ENCODE data around the gene ZNF536.

ZNF536 gene

GRCh38 chr19:30417166-30417565 lies 45.0 kb downstream of the ZNF536 start:
- peak; percentile 7 for DNase-seq (ENCODE audit: low spot score)

- no peak for DNase-seq (ENCODE audit: low spot score)
Observed at GRCh38 chr19:30419568-30420180, 47.5 kb downstream of the ZNF536 start.

GRCh38 chr19:30420316-30420715 lies 48.1 kb downstream of the ZNF536 start:
- DNase-seq (ENCODE audit: low spot score) = no peak

GRCh38 chr19:30420881-30421280 lies 48.7 kb downstream of the ZNF536 start:
- no peak for DNase-seq (ENCODE audit: low spot score)

GRCh38 chr19:30421571-30421970 lies 49.4 kb downstream of the ZNF536 start:
- DNase-seq (ENCODE audit: low spot score) = no peak

- no peak for DNase-seq (ENCODE audit: low spot score)
Observed at GRCh38 chr19:30423481-30423880, 51.3 kb downstream of the ZNF536 start.

- DNase-seq (ENCODE audit: low spot score) = peak; percentile 15
Observed at GRCh38 chr19:30425885-30426838, 54.0 kb downstream of the ZNF536 start.

- no peak for DNase-seq (ENCODE audit: low spot score)
Observed at GRCh38 chr19:30426864-30427263, 54.7 kb downstream of the ZNF536 start.

GRCh38 chr19:30428092-30428680 lies 56.0 kb downstream of the ZNF536 start:
- DNase-seq (ENCODE audit: low spot score) = no peak

GRCh38 chr19:30428844-30429243 lies 56.7 kb downstream of the ZNF536 start:
- DNase-seq (ENCODE audit: low spot score) = no peak

- peak; percentile 7 for DNase-seq (ENCODE audit: low spot score)
Observed at GRCh38 chr19:30430206-30430734, 58.1 kb downstream of the ZNF536 start.

- peak; percentile 24 for DNase-seq (ENCODE audit: low spot score)
Observed at GRCh38 chr19:30431591-30431990, 59.4 kb downstream of the ZNF536 start.

GRCh38 chr19:30434797-30435594 lies 62.8 kb downstream of the ZNF536 start:
- DNase-seq (ENCODE audit: low spot score) = no peak

GRCh38 chr19:30437869-30438268 lies 65.7 kb downstream of the ZNF536 start:
- DNase-seq (ENCODE audit: low spot score) = no peak

GRCh38 chr19:30439310-30439709 lies 67.1 kb downstream of the ZNF536 start:
- DNase-seq (ENCODE audit: low spot score) = no peak

- no peak for DNase-seq (ENCODE audit: low spot score)
Observed at GRCh38 chr19:30441011-30441410, 68.8 kb downstream of the ZNF536 start.

GRCh38 chr19:30442674-30443073 lies 70.5 kb downstream of the ZNF536 start:
- DNase-seq (ENCODE audit: low spot score) = no peak

GRCh38 chr19:30443531-30444252 lies 71.5 kb downstream of the ZNF536 start:
- DNase-seq (ENCODE audit: low spot score) = no peak

GRCh38 chr19:30444253-30444671 lies 72.1 kb downstream of the ZNF536 start:
- no peak for DNase-seq (ENCODE audit: low spot score)

GRCh38 chr19:30444686-30445232 lies 72.6 kb downstream of the ZNF536 start:
- DNase-seq (ENCODE audit: low spot score) = no peak

- DNase-seq (ENCODE audit: low spot score) = no peak
Observed at GRCh38 chr19:30445385-30445784, 73.2 kb downstream of the ZNF536 start.
